GM18505 (cell line): ENCODE results near the gene RNF224.

ENCODE experiments used
- ATAC-seq: cut with Tn5 transposase; IDR thresholded peaks from one replicate; pipeline ENCODE4 v1.9.1; 2021; ENCODE audit not compliant: unreplicated experiment
- POLR2A ChIP-seq: IDR thresholded peaks from 4 replicates; pipeline ENCODE4 v1.6.1; 2011; ENCODE audit warnings: borderline replicate concordance; ENCODE audit not compliant: insufficient read depth, insufficient read length; ENCODE audit errors: extremely low read depth

RNF224 gene

GRCh38 chr9:137269231-137269772 is 42.0 kb downstream of the RNF224 start:
- no peak for ATAC-seq
- peak; percentile 48 for TF ChIP-seq POLR2A

DNA sequence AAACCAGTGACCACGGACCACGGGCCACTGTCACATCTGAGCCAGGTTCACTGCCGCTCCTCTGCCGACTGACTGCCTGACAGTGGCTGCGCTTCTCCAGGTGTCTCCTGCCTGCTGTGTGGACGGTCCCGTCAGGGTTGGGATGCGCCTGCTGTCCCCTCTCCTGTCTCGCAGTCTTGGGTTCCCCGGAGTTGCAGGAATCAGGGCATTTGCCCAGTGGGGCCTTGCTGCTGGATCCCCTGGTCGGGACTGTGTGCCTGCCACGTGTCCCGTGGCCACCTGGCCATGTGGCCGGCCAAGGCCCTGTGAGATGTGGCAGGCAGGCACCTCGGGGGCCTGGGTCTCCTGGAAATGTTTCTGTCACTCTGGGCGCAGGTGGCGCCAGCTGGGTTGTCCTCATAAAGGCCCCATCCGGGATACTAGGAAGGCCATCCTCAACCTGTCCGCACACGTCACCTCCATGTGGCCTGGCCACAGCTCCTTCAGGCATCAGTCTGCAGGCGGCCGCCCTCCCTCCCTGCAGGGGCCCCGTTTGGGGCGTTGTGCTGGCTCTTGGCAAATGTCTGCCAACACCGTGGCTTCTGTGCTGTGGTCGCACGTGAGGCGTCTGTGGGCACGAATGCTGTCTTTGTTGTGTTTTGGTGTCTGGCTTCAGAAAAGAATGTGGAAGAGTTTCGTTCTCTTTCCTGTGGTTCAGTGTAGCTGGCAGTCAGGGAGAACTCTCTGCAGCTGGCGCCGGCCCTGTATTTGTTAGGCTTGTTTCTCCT is 43.8 kb downstream of the RNF224 start:
- TF ChIP-seq POLR2A, result no peak
- no peak for ATAC-seq

DNA sequence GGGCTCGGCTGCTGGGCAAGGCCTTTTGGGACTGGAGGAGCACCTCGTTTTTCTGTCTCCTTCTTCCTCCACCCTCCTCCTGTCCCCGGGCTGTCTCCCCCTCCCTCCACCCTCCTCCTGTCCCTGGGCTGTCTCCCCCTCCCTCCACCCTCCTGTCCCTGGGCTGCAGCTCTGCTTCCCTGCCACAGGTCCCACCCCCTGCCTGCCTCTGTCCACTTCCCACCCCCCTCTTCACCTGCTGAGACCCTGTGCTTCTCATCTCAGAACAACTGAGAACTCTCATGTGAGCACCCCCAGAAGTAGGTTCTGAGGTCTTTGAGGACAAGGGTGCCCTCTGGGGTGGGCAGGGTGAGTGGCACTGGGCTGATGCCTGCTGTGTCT is 44.4 kb downstream of the RNF224 start:
- TF ChIP-seq POLR2A, result no peak
- no peak for ATAC-seq

- no peak for ATAC-seq
- no peak for TF ChIP-seq POLR2A
These were observed 45.2 kb downstream of the RNF224 start for GRCh38 chr9:137272241-137273094.

GRCh38 chr9:137273095-137273490 is 45.8 kb downstream of the RNF224 start:
- no peak for ATAC-seq
- TF ChIP-seq POLR2A, result no peak

- no peak for ATAC-seq
These were observed 46.5 kb downstream of the RNF224 start for GRCh38 chr9:137273611-137274320.

DNA sequence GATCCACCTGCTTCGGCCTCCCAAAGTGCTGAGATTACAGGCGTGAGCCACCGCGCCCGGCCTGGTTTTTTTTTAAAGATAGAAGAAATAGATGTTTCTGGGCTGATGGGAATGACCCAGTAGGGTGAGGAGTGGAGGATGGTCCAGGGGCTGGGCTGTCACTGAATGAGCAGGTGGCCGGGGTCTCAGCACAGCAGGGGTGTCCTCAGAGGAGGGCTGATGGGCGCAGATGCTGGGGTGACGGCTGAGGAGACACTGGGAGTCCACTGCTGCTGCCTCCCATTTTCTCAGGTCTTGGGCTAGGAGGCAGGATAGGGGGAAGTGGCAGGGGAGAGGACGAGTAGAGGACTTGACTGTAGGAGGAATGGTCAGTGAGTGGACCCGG is 47.9 kb downstream of the RNF224 start:
- no peak for ATAC-seq
- TF ChIP-seq POLR2A, result no peak

More at GRCh38 chr9:137273611-137274320, 46.5 kb downstream of the RNF224 start:
- no peak for TF ChIP-seq POLR2A

- TF ChIP-seq POLR2A, result no peak
- ATAC-seq, result no peak
These were observed 48.5 kb downstream of the RNF224 start for GRCh38 chr9:137275588-137276472.

- ATAC-seq, result no peak
- no peak for TF ChIP-seq POLR2A
These were observed 49.4 kb downstream of the RNF224 start for GRCh38 chr9:137276473-137277328.

GRCh38 chr9:137277329-137278041 is 50.2 kb downstream of the RNF224 start, which contains the start of gene TOR4A:
Gene TOR4A, plus strand, starts transcription at chr9:137277726. Its CDS starts 964 bp downstream, at chr9:137278690.
- peak; percentile 46 for ATAC-seq
- peak; percentile 74 for TF ChIP-seq POLR2A
